OCI-LY1 (cell line): ENCODE measurements around the gene WDR59.

ENCODE experiments used
- H2AFZ ChIP-seq: fragments of 200-600 bp; sonication (generic), shearing (Covaris generic); 2 replicates; pipeline ENCODE4 v1.6.0; 2014; ENCODE audit warnings: antibody characterized with exemption, mild to moderate bottlenecking, low read length
- H3F3A ChIP-seq: fragments of 200-600 bp; sonication (generic), shearing (Covaris generic); 2 replicates; pipeline ENCODE4 v1.6.0; 2014; ENCODE audit warnings: mild to moderate bottlenecking, antibody characterized with exemption, low read length, moderate library complexity; ENCODE audit not compliant: insufficient read depth
- H3K27ac ChIP-seq: fragments of 200-600 bp; sonication (generic); 2 replicates; pipeline ENCODE4 v1.5.1; 2014; ENCODE audit warnings: low read length, mixed run types, mild to moderate bottlenecking, low read depth; ENCODE audit not compliant: poor library complexity, severe bottlenecking
- H3K27me3 ChIP-seq: fragments of 200-600 bp; sonication (generic); 2 replicates; pipeline ENCODE4 v1.6.0; 2014; ENCODE audit warnings: antibody characterized with exemption, mild to moderate bottlenecking, low read length, moderate library complexity; ENCODE audit not compliant: insufficient read depth
- H3K36me3 ChIP-seq: fragments of 200-600 bp; sonication (generic); 2 replicates; pipeline ENCODE4 v1.6.1; 2014; ENCODE audit warnings: mild to moderate bottlenecking, antibody characterized with exemption, low read length, moderate library complexity, mixed read lengths; ENCODE audit not compliant: insufficient read depth
- H3K4me1 ChIP-seq: fragments of 200-600 bp; sonication (generic); 2 replicates; pipeline ENCODE4 v1.5.1; 2014; ENCODE audit warnings: mild to moderate bottlenecking, low read length, moderate library complexity; ENCODE audit not compliant: insufficient read depth, severe bottlenecking
- H3K4me2 ChIP-seq: fragments of 200-600 bp; sonication (generic), shearing (Covaris generic); 2 replicates; pipeline ENCODE4 v1.6.1; 2014; ENCODE audit warnings: low read length
- H3K4me3 ChIP-seq: fragments of 200-600 bp; sonication (generic); 2 replicates; pipeline ENCODE4 v1.5.1; 2014; ENCODE audit warnings: low read length, low read depth, mild to moderate bottlenecking, mixed read lengths; ENCODE audit not compliant: poor library complexity, severe bottlenecking
- H3K79me2 ChIP-seq: fragments of 200-600 bp; shearing (Covaris generic); 2 replicates; pipeline ENCODE4 v1.6.1; 2016; ENCODE audit warnings: mixed run types, low read length, mixed read lengths; ENCODE audit not compliant: insufficient read depth
- H3K9ac ChIP-seq: fragments of 200-600 bp; sonication (generic), shearing (Covaris generic); 2 replicates; pipeline ENCODE4 v1.6.1; 2014; ENCODE audit warnings: mild to moderate bottlenecking, low read length, mixed read lengths
- H3K9me2 ChIP-seq: fragments of 200-600 bp; sonication (generic), shearing (Covaris generic); 2 replicates; pipeline ENCODE4 v1.6.1; 2014; ENCODE audit warnings: low read depth, mild to moderate bottlenecking, low read length, mixed read lengths
- H3K9me3 ChIP-seq: fragments of 200-600 bp; shearing (Covaris generic); 2 replicates; pipeline ENCODE4 v1.6.1; 2014; ENCODE audit warnings: low read length, mixed read lengths
- H4K20me1 ChIP-seq: fragments of 200-600 bp; sonication (generic), shearing (Covaris generic); 2 replicates; pipeline ENCODE4 v1.6.0; 2016; ENCODE audit warnings: mild to moderate bottlenecking, low read length; ENCODE audit not compliant: insufficient read depth
- CTCF ChIP-seq: fragments of 200-600 bp; sonication (generic), shearing (Covaris generic); IDR thresholded peaks from 2 replicates; pipeline ENCODE4 v1.5.1; 2017; ENCODE audit warnings: mild to moderate bottlenecking, antibody characterized with exemption, low read length, moderate library complexity, mixed read lengths
- EZH2 ChIP-seq: fragments of 200-600 bp; sonication (generic), shearing (Covaris generic); IDR thresholded peaks from 2 replicates; pipeline ENCODE4 v1.8.0; 2017; ENCODE audit warnings: borderline replicate concordance, mixed run types, mild to moderate bottlenecking, antibody characterized with exemption, low read length, moderate library complexity, mixed read lengths

Gene WDR59

GRCh38 chr16:74995986-74996385 lies 11.1 kb upstream of the WDR59 start:
- H3K4me3 ChIP-seq: no peak overlapping the region
- TF ChIP-seq CTCF (no peak), EZH2 (no peak)

GRCh38 chr16:74991593-74992403 lies 6.9 kb upstream of the WDR59 start:
- no peaks in the 10 kb centered on the region for H3K27me3 ChIP-seq
- H4K20me1 ChIP-seq: no peaks in the 10 kb centered on the region
- no peaks in the 10 kb centered on the region for H3K36me3 ChIP-seq
- H3K4me2 ChIP-seq: no peak overlapping the region
- H3K9me3 ChIP-seq: no peaks in the 10 kb centered on the region
- H3K9me2 ChIP-seq: no peaks in the 10 kb centered on the region
- H3K27ac ChIP-seq: no peak overlapping the region
- no peaks in the 10 kb centered on the region for H3F3A ChIP-seq
- TF ChIP-seq CTCF (no peak), EZH2 (no peak)
- no peaks in the 10 kb centered on the region for H3K79me2 ChIP-seq
- no peak overlapping the region for H2AFZ ChIP-seq
- no peak overlapping the region for H3K4me3 ChIP-seq
- no peaks in the 10 kb centered on the region for H3K4me1 ChIP-seq
- no peak overlapping the region for H3K9ac ChIP-seq

More at GRCh38 chr16:74995986-74996385, 11.1 kb upstream of the WDR59 start:
- Histone ChIP-seq H3K27ac (no peak overlapping the region), H3K9me3 (no peaks in the 10 kb centered on the region), H3F3A (no peaks in the 10 kb centered on the region), H3K27me3 (no peaks in the 10 kb centered on the region), H3K9me2 (no peaks in the 10 kb centered on the region), H3K79me2 (no peaks in the 10 kb centered on the region), H3K4me2 (no peak overlapping the region), H3K4me1 (peaks cover 7% of the 10 kb centered on the region), H4K20me1 (no peaks in the 10 kb centered on the region), H3K9ac (no peak overlapping the region), H3K36me3 (no peaks in the 10 kb centered on the region), H2AFZ (no peak overlapping the region)

GRCh38 chr16:74991268-74991592 lies 6.3 kb upstream of the WDR59 start:
- Histone ChIP-seq H3K9ac (no peak overlapping the region), H3K36me3 (no peaks in the 10 kb centered on the region), H3K4me1 (no peaks in the 10 kb centered on the region), H3K9me3 (no peaks in the 10 kb centered on the region), H2AFZ (no peak overlapping the region), H3K27me3 (no peaks in the 10 kb centered on the region), H3F3A (no peaks in the 10 kb centered on the region), H3K27ac (no peak overlapping the region), H3K9me2 (no peaks in the 10 kb centered on the region), H3K4me3 (no peak overlapping the region), H4K20me1 (no peaks in the 10 kb centered on the region), H3K4me2 (no peak overlapping the region), H3K79me2 (no peaks in the 10 kb centered on the region)
- TF ChIP-seq EZH2: no peak
- no peak for TF ChIP-seq CTCF
